Stimulated activated CD8-positive, alpha-beta memory T cell treated with anti-CD3 and anti-CD28 coated beads, Interleukin-4, amount 100 ng/mL, for 4 hours (primary cell): ENCODE results near the gene TESK1.
"Not testable (repeated sequence)": the region's sequence is repeated elsewhere in the genome, so short reads cannot be mapped to it uniquely, and the experiment has no call there.

Experiments used
- DNase-seq, 2 donors: peaks; one replicate each; pipeline ENCODE4 v3.0.0-alpha.2; 2020; ENCODE audit warnings: low read depth in 2 of 2, low spot score in 1 of 2

TESK1 gene

DNA sequence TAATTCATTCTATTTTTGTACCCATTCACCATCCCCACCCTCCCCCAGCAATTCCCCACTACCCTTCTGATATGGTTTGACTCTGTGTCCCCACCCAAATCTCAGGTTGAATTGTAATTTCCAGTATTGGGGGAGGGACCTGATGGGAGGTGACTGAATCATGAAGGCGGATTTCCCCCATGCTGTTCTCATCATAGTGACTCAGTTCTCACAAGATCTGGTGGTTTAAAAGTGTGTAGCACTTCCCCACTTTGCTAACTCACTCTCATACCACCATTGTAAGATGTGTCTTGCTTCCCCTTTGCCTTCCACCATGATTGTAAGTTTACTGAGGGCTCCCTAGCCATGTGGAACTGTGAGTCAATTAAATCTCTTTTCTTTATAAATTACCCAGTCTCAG, 25.9 kb upstream of the TESK1 start:
- DNase-seq = no peak

- not testable (repeated sequence) for DNase-seq
These were observed 25.3 kb upstream of the TESK1 start for GRCh38 chr9:35579659-35580227.

DNA sequence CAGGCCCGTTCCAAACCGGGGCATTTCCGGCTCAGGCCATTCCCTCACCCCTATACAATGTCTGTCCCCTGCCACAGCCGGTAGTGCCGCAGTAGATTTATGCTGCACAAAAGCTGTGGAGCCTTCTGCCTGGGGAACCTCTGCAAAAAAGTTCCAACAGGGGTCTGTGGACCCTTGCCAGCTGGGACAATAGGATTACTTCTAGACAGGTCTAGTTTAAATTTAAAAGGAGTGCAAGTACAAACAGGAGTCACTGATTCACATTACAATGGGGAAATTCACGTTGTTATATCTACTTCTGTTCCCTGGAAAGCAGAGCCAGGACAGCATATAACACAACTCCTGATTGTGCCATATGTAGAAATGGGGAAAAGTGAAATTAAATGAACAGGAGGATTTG, 21.5 kb upstream of the TESK1 start:
- not testable (repeated sequence) for DNase-seq

DNA sequence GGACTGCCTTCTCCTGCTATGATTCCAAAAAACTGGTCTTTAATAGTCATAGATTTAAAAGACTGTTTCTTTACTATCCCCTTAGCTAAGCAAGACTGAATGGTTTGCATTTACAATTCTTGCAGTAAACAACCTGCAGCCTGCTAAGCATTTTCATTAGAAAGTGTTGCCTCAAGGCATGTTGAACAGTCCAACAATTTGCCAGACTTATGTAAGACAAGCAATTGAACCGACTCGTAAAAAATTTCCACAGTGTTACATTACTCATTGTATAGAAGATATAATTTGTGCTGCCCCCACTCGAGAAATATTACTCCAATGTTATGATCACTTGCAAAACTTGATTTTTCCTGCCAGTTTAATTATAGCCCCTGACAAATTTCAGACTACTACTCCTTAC, 20.4 kb upstream of the TESK1 start:
- not testable (repeated sequence) for DNase-seq

DNA sequence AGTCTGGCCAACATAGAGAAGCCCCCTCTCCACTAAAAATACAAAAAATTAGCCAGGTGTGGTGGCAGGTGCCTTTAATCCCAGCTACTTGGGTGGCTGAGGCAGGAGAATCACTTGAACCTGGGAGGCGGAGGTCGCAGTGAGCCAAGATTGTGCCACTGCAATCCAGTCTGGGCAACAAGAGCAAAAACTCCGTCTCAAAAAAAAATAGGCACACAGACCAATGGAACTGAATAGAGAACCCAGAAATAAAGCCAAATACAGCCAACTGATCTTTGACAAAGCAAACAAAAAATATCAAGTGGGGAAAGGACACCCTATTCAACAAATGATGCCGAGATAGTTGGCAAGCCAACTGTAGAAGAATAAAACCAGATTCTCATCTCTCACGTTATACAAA, 16.6 kb upstream of the TESK1 start:
- DNase-seq = not testable (repeated sequence)

DNA sequence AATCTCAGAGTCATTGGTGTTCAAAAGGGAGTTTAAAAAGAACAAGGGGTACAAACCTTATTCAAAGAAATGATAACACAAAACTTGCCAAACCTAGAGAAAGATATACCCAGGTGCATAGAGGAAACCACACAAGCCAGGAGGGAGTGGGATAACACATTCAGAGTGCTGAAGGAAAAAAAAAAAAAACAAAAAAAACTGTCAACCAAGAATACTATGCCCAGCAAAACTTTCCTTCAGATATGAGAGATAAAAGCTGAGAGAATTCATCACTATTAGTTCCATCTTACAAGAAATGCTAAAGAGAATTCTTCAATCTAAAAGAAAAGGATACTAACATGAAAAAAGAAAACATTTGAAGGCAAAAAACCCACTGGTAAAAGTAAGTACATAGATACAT, 11.5 kb upstream of the TESK1 start:
- no peak for DNase-seq

DNA sequence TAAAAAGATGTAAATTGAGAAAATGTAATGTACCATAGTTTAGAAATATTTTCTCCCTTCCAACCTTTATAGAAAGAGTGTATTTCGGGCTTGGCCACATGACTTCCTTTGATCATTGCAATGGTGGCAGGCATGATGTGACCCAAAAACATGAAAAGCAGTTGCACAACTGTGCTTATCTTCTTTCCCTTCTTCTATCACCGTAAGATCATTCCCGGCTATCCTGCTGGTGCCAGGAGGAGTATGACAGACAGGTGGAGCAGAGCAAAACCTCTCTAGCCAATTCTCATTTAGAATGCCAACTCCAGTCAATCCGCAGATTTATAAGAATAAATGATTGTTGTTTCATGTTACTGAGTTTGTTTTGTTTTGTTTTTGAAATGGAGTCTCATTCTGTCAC, 10.6 kb upstream of the TESK1 start:
- no peak for DNase-seq

- DNase-seq = not testable (repeated sequence)
These were observed 8.2 kb upstream of the TESK1 start for GRCh38 chr9:35596907-35597306.

- no peak for DNase-seq
These were observed 6.0 kb upstream of the TESK1 start for GRCh38 chr9:35598866-35599590.

GRCh38 chr9:35599763-35600604, 5.1 kb upstream of the TESK1 start:
- no peak for DNase-seq

- DNase-seq = no peak
These were observed 1.5 kb upstream of the TESK1 start for GRCh38 chr9:35603506-35603985.

DNA sequence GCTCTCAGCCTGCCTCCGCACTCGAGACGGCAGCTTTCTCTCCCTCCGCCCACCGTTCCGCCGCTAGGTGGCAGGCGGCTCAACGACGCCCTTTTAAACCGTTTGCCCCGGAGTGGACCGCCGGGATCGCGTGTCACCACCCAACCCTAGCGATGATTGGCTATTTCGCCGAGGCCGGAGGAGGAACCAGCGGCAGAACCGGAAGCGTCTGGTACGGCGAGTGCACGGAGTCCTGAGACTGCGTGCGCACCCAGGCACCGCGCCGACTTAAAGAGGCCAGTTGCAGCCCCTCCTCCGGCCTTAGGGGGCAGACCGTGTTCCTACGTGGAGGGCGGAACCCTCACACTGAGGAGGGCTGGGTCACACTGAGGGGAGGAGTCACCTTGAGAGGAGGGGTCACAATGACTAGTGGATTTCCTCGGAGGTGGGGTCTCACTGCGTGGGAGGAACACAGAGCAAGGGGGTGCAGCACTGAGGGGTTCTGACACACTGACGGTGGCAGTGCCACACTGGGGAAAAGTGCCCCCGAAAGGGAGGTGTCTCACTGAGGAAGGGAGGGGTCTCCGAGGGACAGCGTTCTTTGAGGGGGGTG, 980 bp upstream of the TESK1 start:
- peak; percentile 94 to 98 for DNase-seq

DNA sequence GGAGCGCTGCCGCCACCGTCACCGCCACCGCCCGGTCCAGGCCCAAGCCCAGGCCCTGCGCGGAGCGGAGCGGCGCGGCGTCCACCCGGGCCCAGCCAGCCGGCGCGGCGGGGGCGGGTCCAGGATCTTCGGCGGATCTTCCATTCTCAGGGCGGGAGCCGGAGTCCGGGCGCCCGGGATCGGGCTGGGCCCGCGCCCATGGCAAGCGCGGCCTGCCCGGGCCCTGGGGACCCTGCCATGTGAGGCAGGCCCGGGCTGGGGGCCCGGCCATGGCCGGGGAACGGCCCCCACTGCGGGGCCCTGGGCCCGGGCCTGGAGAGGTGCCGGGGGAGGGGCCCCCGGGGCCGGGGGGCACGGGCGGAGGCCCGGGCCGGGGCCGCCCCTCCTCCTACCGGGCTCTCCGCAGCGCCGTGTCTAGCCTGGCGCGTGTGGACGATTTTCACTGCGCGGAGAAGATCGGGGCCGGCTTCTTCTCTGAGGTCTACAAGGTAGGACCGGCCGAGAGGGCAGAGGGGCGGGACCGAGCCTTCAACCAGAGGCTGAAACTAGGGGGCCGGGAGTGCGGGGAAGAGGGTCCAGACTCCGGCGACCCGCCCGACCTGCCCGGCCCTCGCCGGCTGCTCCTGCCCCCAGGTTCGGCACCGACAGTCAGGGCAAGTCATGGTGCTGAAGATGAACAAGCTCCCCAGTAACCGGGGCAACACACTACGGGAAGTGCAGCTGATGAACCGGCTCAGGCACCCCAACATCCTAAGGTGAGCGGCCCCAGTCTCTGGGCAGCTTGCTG, 482 bp downstream of the TESK1 start:
- peak in 1 of 2 donors; percentile 13 for DNase-seq

DNA sequence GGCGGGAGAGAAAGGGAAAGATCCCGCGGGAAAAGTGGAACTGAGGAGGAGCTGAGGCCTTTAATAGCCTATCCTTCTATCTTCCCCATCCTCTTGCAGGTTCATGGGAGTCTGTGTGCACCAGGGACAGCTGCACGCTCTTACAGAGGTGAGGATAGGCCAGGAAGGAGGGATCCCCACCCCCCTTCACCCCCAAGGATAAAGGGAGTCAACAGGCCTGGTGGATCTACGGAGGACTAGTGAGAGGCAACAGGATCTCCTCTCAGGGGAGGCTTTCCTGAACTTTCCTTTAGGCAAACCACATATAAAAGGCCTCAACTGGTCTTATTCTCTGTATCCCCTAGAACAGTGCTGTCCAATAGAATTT, 1.1 kb downstream of the TESK1 start:
- no peak for DNase-seq

DNA sequence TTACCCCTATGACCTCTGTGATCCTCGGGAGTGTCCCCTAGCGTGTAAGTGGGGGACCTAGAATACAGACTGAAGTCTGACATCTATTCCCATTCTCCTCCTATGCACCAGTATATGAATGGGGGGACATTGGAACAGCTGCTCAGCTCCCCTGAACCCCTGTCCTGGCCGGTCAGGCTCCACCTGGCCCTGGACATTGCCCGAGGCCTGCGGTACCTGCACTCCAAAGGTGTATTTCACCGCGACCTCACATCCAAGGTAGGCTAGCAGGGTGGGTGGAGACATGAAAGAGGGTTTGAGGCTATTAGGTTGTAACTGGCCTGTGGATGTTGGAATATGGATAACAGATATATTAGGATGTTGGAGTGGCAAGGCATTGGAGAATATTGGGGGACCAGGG, 1.7 kb downstream of the TESK1 start:
- no peak for DNase-seq

DNA sequence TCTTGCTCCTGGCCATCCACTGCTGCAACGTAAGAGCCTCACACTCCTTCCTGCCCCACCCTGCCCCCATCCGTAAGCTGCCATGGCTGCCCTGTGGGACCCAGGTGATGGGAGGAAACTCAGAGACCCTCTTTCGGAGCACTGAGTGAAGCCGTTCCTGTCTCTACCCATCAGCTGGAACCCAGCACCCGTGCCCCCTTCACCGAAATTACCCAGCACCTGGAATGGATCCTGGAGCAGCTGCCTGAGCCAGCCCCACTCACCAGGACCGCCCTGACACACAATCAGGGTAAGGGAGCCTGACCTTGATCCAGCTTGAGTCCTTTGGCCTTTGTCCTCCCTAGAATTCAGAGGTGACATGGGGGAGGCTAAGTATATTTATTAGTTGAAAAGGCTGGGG, 3.2 kb downstream of the TESK1 start:
- DNase-seq = no peak

GRCh38 chr9:35609001-35609819, 4.1 kb downstream of the TESK1 start:
- no peak for DNase-seq

GRCh38 chr9:35609820-35610163, 4.7 kb downstream of the TESK1 start:
- DNase-seq = no peak

DNA sequence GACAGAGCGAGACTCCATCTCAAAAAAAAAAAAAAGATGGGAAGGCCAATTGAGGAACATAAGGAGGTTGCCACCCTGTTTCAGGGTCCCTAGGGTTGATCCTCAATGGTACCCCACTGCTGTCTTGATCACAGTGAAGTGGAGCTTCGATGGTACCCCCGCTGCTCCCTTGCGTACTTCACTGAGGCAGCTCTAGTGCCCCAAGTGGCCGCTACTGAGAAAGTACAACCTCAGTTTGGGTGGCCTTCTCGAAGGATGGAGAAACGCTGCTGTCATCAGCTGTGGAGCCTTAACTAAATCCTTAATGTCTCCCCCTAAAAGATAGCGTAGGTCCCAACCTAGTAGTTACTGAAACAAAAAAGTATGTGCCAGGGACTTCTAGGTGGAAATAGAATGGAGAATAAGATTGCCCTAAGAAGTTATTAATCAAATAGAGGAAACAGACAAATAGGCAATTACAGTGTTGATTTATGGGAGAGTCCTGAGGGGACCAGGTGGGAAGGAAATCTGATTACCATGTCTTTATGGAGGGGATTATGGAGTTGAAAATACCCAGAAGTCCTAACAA, 6.3 kb downstream of the TESK1 start:
- DNase-seq = peak in 1 of 2 donors; percentile 28

GRCh38 chr9:35612066-35612465, 7.0 kb downstream of the TESK1 start:
- DNase-seq = not testable (repeated sequence)
